Measurements from ENCODE around the gene AHRR. TPM values are rescaled to one million over a fixed set of nuclear protein-coding genes. Genes with fewer than 3 reads are reported as not detected.
"Not testable (repeated sequence)": the region's sequence is repeated elsewhere in the genome, so short reads cannot be mapped to it uniquely, and the experiment has no call there.

The AHRR gene
- total RNA-seq, 2 experiments from 2014 or later, result 2.2 to 3.4 TPM

DNA sequence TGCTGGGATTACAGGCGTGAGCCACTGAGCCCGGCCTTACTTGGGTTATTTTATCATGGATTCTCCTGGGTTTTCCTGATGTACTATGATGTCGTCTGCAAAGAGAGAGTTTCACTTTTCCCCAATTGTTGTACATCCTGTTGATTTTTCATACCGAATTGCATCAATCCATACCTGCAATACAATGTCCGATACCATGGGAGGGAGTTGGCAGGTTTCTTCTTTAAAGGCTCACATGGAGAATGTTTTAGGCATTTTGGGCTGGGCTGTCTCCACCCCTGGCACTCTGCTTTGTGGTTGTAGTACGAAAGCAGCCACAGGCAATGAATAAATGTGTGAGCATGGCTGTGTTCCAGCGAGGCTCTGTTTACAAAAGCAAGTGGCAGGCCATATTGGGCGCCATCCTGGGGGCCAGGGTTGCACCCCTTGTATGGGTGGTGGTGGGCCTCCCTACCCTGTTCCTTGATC, 86.3 kb downstream of the AHRR start:
- Histone ChIP-seq H3K36me3 (ENCODE audit: insufficient read depth, low read length) (no peaks in the 10 kb centered on the region), H3K9me2 (ENCODE audit: insufficient read depth, low read length) (no peaks in the 10 kb centered on the region), H4K20me1 (ENCODE audit: insufficient read depth, low read length) (no peaks in the 10 kb centered on the region), H3K27ac (ENCODE audit: low read depth, low read length, poor library complexity, severe bottlenecking) (no peak overlapping the region), H3K9me3 (ENCODE audit: low read length) (no peaks in the 10 kb centered on the region), H2AFZ (ENCODE audit: low read length) (no peak overlapping the region), H3K4me1 (ENCODE audit: insufficient read depth, low read length, poor library complexity, severe bottlenecking) (no peaks in the 10 kb centered on the region), H3K4me2 (ENCODE audit: low read length) (no peak overlapping the region), H3K79me2 (ENCODE audit: insufficient read depth, low read depth, low read length) (no peaks in the 10 kb centered on the region), H3K4me3 (ENCODE audit: low read depth, low read length, poor library complexity, severe bottlenecking) (no peak overlapping the region)
- no TSS peak for BruUV-seq (replicated peaks)
- DNase-seq (ENCODE audit: low spot score), result no peak
- TF ChIP-seq CTCF (conservative IDR thresholded peaks at IDR 0.05; ENCODE audit: low read length) (no peak), EZH2phosphoT487 (IDR thresholded peaks at IDR 0.05; ENCODE audit: borderline replicate concordance, low read depth, low read length) (no peak)
- POLR2A ChIA-PET, result no interaction called here
- CTCF ChIA-PET (ENCODE audit: unreplicated experiment), result no interaction called here
- intact Hi-C loops (cut with micrococcal nuclease; ENCODE audit: unreplicated experiment), result no loop called here

DNA sequence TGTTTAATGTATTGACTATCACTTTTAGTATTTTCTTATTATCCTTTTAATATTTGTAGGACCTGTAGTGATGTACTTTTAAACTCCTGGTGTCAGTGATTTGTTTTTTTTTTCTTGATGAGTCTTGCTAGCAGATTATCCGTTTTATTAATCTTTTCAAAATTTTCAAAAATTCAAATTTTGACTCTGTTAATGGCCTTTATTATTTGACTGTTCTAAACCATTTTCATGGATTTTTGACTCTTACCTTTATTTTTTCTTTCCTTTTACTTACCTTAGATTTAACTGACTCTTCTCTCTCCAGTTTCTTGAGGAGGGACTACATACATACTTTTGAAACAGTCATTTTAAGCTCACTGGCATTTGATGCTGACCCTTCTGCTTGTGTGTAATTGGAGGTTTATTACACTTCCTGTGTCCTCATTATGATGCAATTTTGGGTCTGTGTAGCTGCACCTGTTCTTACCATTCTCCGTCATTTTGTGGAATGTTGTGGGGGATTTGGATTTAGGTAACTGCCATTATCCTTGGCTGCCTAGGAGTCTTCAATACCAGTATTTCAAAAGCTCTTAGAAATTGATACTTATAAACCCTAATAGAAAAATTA, 89.5 kb downstream of the AHRR start:
- Histone ChIP-seq H3K9me2 (ENCODE audit: insufficient read depth, low read length) (no peaks in the 10 kb centered on the region), H3K4me2 (ENCODE audit: low read length) (no peak overlapping the region), H4K20me1 (ENCODE audit: insufficient read depth, low read length) (no peaks in the 10 kb centered on the region), H3K36me3 (ENCODE audit: insufficient read depth, low read length) (no peaks in the 10 kb centered on the region), H3K79me2 (ENCODE audit: insufficient read depth, low read depth, low read length) (no peaks in the 10 kb centered on the region), H3K27ac (ENCODE audit: low read depth, low read length, poor library complexity, severe bottlenecking) (no peak overlapping the region), H3K9me3 (ENCODE audit: low read length) (no peaks in the 10 kb centered on the region), H3K4me1 (ENCODE audit: insufficient read depth, low read length, poor library complexity, severe bottlenecking) (peaks cover 19% of the 10 kb centered on the region), H2AFZ (ENCODE audit: low read length) (no peak overlapping the region), H3K4me3 (ENCODE audit: low read depth, low read length, poor library complexity, severe bottlenecking) (no peak overlapping the region)
- DNase-seq (ENCODE audit: low spot score), result no peak
- intact Hi-C loops (cut with micrococcal nuclease; ENCODE audit: unreplicated experiment), result no loop called here
- no TSS peak for BruUV-seq (replicated peaks)
- CTCF ChIA-PET (ENCODE audit: unreplicated experiment), result no interaction called here
- TF ChIP-seq EZH2phosphoT487 (IDR thresholded peaks at IDR 0.05; ENCODE audit: borderline replicate concordance, low read depth, low read length), result no peak
- TF ChIP-seq CTCF (conservative IDR thresholded peaks at IDR 0.05; ENCODE audit: low read length), result no peak
- POLR2A ChIA-PET, result no interaction called here

GRCh38 chr5:411728-412127, 90.2 kb downstream of the AHRR start:
- TF ChIP-seq CTCF (conservative IDR thresholded peaks at IDR 0.05; ENCODE audit: low read length), result no peak
- no peak for TF ChIP-seq EZH2phosphoT487 (IDR thresholded peaks at IDR 0.05; ENCODE audit: borderline replicate concordance, low read depth, low read length)
- no peak for DNase-seq (ENCODE audit: low spot score)

DNA sequence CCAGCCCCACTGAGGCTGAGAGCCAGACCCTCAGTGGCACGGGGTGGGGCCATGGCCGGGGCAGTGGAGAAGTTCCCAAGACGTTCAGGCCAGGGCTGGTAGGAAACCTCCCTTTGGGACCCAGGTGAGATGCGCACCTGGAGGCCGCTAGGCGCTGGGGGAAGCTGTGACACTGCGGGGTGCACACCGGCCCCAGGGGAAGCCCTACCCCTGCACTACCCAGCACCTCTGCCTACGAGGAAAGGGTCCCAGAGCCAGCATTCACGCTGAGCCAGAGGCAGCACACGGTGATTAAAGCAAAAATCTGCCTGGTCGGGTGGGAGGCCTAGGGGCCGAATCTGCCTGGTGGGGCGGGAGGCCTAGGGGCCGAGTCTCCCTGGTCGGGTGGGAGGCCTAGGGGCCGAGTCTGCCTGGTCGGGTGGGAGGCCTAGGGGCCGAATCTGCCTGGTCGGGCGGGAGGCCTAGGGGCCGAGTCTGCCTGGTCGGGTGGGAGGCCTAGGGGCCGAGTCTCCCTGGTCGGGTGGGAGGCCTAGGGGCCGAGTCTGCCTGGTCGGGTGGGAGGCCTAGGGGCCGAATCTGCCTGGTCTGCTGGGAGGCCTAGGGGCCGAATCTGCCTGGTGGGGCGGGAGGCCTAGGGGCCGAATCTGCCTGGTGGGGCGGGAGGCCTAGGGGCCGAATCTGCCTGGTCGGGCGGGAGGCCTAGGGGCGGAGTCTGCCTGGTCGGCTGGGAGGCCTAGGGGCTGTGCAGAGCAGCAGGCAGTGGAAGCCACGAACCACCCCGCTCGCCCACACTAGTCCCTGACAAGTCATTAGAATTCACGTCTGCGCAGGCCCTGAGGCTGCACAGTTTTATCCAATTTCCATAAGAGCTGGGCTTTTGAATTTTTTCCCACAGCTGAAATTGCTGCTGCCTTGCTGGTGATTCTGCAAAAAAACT, 93.7 kb downstream of the AHRR start:
- POLR2A ChIA-PET; H2AFZ ChIP-seq (ENCODE audit: low read length); H4K20me1 ChIP-seq (ENCODE audit: insufficient read depth, low read length); H3K9me3 ChIP-seq (ENCODE audit: low read length); intact Hi-C loops (cut with micrococcal nuclease; ENCODE audit: unreplicated experiment); H3K36me3 ChIP-seq (ENCODE audit: insufficient read depth, low read length); BruUV-seq (replicated peaks); H3K79me2 ChIP-seq (ENCODE audit: insufficient read depth, low read depth, low read length); H3K9me2 ChIP-seq (ENCODE audit: insufficient read depth, low read length): not testable (repeated sequence)
- H3K4me3 ChIP-seq (ENCODE audit: low read depth, low read length, poor library complexity, severe bottlenecking), result peak overlapping the region; percentile 2
- CTCF ChIA-PET (ENCODE audit: unreplicated experiment), result interaction anchor here (0.6 kb wide), 1 partner anchor 62 kb away, joined by 3 read pairs; no protein-coding TSS in a partner anchor
- peaks cover 21% of the 10 kb centered on the region for H3K4me1 ChIP-seq (ENCODE audit: insufficient read depth, low read length, poor library complexity, severe bottlenecking)
- H3K27ac ChIP-seq (ENCODE audit: low read depth, low read length, poor library complexity, severe bottlenecking), result peak overlapping the region; percentile 56
- DNase-seq (ENCODE audit: low spot score), result peak; percentile 86
- peak overlapping the region; percentile 52 for H3K4me2 ChIP-seq (ENCODE audit: low read length)

More at GRCh38 chr5:411728-412127, 90.2 kb downstream of the AHRR start:
- Histone ChIP-seq H3K27ac (ENCODE audit: low read depth, low read length, poor library complexity, severe bottlenecking) (no peak overlapping the region), H3K4me3 (ENCODE audit: low read depth, low read length, poor library complexity, severe bottlenecking) (no peak overlapping the region), H3K9me3 (ENCODE audit: low read length) (no peaks in the 10 kb centered on the region), H3K4me2 (ENCODE audit: low read length) (no peak overlapping the region), H3K79me2 (ENCODE audit: insufficient read depth, low read depth, low read length) (no peaks in the 10 kb centered on the region), H4K20me1 (ENCODE audit: insufficient read depth, low read length) (no peaks in the 10 kb centered on the region), H3K4me1 (ENCODE audit: insufficient read depth, low read length, poor library complexity, severe bottlenecking) (peaks cover 21% of the 10 kb centered on the region), H3K9me2 (ENCODE audit: insufficient read depth, low read length) (no peaks in the 10 kb centered on the region), H3K36me3 (ENCODE audit: insufficient read depth, low read length) (no peaks in the 10 kb centered on the region), H2AFZ (ENCODE audit: low read length) (no peak overlapping the region)
- ChIA-PET POLR2A (no interaction called here), CTCF (ENCODE audit: unreplicated experiment) (no interaction called here)
- intact Hi-C loops (cut with micrococcal nuclease; ENCODE audit: unreplicated experiment), result no loop called here
- BruUV-seq (replicated peaks), result no TSS peak

Measured in OCI-LY7 (cell line).